ENCODE measurements around the gene GSTA1. TPM values are rescaled to one million over a fixed set of nuclear protein-coding genes. Genes with fewer than 3 reads are reported as not detected.
A peak's percentile ranks its signal among the peaks of the same experiment; 100 is the strongest.
"Not testable (repeated sequence)": the region's sequence is repeated elsewhere in the genome, so short reads cannot be mapped to it uniquely, and the experiment has no call there.

Gene GSTA1
- total RNA-seq (100 to 1,000 TPM in 1 of 6 donors, 10 to 100 TPM in 5; 31.5 to 125 (median 44.5) TPM), polyA plus RNA-seq (10 to 100 TPM; 44.7 to 73.4 TPM)

DNA sequence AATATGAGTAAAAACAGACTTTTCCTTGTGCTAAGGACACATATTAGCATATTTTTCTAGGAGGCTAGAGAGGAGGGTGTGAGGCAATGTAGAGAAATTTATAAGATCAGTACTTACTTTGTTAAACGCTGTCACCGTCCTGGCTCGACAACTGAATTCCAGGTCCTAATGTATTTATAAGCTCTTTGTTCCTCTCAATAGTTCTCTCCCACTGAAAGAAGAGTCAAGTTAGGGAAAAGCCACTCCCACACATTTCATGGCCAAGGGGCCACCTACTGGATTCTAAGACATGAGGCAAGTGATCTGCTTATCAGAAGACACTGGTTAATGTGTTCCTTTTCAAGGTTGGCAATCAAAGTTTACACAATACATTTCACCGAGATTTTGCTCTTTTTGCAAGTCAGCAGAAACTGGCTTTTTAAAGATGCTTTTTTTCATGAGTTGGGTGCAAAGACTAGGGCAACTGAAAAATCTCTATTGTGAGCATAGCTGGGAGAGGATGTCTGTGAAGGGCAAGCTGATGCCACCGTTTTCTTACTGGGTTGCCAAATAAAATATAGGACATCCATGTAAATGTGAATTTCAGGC lies at the start of gene GSTA1:
Gene GSTA1 (minus strand): TSS at position 149 of the 588 bp plus-strand sequence. CDS start 4,549 bp downstream, outside the sequence.
- H3K36me3 ChIP-seq; DNase-seq; intact Hi-C loops (cut with DNase I); H3K9me3 ChIP-seq; FAIRE-seq; H3K27me3 ChIP-seq: not testable (repeated sequence)
- ATAC-seq, result peak; percentile 83 to 93 (median 84)
- H3K4me3 ChIP-seq, result peak within 1 kb of the TSS in 3 of 4 donors; percentile 2 to 29 (median 21)
- H3K27ac ChIP-seq, result peak within 1 kb of the TSS in 2 of 4 donors; percentile 6 to 54
- WGBS, 2 donors, result 8 to 11% methylated on average over 5 of the region's 5 CpGs
- peaks cover 0 to 11% (median 8%) of the 10 kb centered on the region in 3 donors for H3K4me1 ChIP-seq

GRCh38 chr6:52849137-52849536 lies 45.5 kb upstream of the GSTA1 start:
- TF ChIP-seq, protein P1, sequence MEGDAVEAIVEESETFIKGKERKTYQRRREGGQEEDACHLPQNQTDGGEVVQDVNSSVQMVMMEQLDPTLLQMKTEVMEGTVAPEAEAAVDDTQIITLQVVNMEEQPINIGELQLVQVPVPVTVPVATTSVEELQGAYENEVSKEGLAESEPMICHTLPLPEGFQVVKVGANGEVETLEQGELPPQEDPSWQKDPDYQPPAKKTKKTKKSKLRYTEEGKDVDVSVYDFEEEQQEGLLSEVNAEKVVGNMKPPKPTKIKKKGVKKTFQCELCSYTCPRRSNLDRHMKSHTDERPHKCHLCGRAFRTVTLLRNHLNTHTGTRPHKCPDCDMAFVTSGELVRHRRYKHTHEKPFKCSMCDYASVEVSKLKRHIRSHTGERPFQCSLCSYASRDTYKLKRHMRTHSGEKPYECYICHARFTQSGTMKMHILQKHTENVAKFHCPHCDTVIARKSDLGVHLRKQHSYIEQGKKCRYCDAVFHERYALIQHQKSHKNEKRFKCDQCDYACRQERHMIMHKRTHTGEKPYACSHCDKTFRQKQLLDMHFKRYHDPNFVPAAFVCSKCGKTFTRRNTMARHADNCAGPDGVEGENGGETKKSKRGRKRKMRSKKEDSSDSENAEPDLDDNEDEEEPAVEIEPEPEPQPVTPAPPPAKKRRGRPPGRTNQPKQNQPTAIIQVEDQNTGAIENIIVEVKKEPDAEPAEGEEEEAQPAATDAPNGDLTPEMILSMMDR (IDR thresholded peaks at IDR 0.05), result no peak
- Histone ChIP-seq H3K36me3 (no peaks in the 10 kb centered on the region), H3K27ac (no peak overlapping the region), H3K27me3 (no peaks in the 10 kb centered on the region), H3K4me3 (no peak overlapping the region), H3K4me1 (peaks cover 0 to 3% (median 0%) of the 10 kb centered on the region in 3 donors), H3K9me3 (no peaks in the 10 kb centered on the region)
- DNase-seq, result no peak
- FAIRE-seq, result no peak
- ATAC-seq, result no peak
- 92 to 93% methylated on average over 4 of the region's 4 CpGs for WGBS, 2 donors
- intact Hi-C loops (cut with DNase I), result no loop called here

DNA sequence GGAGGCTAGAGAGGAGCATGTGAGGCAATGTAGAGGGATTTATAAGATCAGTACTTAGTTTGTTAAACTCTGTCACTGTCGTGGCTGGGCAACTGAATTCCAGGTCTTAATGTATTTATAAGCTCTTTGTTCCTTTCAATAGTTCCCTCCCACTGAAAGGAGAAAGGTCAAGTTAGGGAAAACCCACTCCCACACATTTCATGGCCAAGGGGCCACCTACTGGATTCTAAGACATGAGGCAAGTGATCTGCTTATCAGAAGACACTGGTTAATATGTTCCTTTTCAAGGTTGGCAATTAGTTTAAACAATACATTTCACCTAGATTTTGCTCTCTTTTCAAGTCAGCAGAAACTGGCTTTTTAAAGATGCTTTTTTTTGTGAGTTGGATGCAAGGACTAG lies 42.4 kb upstream of the GSTA1 start:
- DNase-seq, result no peak
- intact Hi-C loops (cut with DNase I), result no loop called here
- ATAC-seq, result peak in 3 of 4 donors; percentile 66 to 84 (median 78)
- H3K36me3 ChIP-seq, result no peaks in the 10 kb centered on the region
- TF ChIP-seq, protein P1 (IDR thresholded peaks at IDR 0.05), result no peak
- 9 to 25% methylated on average over 1 of the region's 1 CpG for WGBS, 2 donors
- no peak for FAIRE-seq
- no peaks in the 10 kb centered on the region for H3K9me3 ChIP-seq
- H3K4me1 ChIP-seq, result peaks cover 0 to 3% (median 0%) of the 10 kb centered on the region in 3 donors
- no peak overlapping the region for H3K27ac ChIP-seq
- H3K27me3 ChIP-seq, result no peaks in the 10 kb centered on the region
- H3K4me3 ChIP-seq, result no peak overlapping the region

GRCh38 chr6:52843605-52844004 lies 40.0 kb upstream of the GSTA1 start:
- no peak for DNase-seq
- no peak overlapping the region for H3K4me3 ChIP-seq
- H3K9me3 ChIP-seq, result no peaks in the 10 kb centered on the region
- no peaks in the 10 kb centered on the region for H3K27me3 ChIP-seq
- WGBS, 2 donors, result 71 to 77% methylated on average over 4 of the region's 4 CpGs
- ATAC-seq, result no peak
- TF ChIP-seq, protein P1 (IDR thresholded peaks at IDR 0.05), result no peak
- H3K36me3 ChIP-seq, result no peaks in the 10 kb centered on the region
- no peak for FAIRE-seq
- intact Hi-C loops (cut with DNase I), result no loop called here
- peaks cover 0 to 3% (median 0%) of the 10 kb centered on the region in 3 donors for H3K4me1 ChIP-seq
- H3K27ac ChIP-seq, result no peak overlapping the region

DNA sequence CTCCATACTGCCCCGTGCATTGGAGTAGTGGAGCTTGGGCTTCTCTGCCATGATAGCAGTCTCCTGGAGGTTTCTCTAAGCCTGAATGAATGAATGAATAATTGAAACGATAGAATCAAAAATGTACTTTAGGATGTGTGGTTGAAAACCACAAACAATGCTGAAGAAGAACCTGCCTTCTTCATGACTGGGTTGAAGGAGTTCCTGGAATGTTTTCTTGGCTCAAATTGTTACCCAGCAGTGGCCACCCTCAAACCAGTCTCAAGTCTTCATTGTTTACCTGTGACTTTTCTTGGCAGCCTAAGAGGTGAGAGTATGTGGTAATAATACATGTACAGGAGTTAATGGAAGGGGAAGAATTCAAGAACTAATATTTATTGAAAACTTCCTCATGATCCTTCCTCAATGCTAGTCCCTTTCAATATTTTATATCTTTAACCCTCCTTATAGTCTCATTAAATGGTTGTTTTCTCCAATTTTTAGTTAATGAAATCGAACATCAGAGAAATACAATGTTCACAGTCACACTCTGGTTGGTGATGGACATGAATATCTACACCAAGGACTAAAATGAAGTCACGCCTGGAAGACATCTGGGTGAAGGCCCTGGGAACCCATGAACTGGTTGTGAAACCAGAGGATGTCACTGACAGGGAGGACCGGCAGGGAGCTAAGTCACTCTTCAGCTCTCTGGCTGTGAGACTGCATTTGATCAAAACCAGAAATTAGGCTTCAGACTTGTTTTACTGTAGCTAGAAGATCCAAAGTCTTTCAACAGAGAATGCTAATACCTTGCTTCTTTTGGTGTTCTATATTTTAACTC lies 37.4 kb upstream of the GSTA1 start, which contains the start of gene GSTA5:
Gene GSTA5 (minus strand): TSS at position 51 of the 823 bp plus-strand sequence.
- Histone ChIP-seq H3K9me3 (no peaks in the 10 kb centered on the region), H3K4me3 (no peak within 1 kb of the TSS), H3K27me3 (no peaks in the 10 kb centered on the region), H3K36me3 (no peaks in the 10 kb centered on the region), H3K4me1 (no peaks in the 10 kb centered on the region), H3K27ac (no peak within 1 kb of the TSS)
- FAIRE-seq, result no peak
- no peak for DNase-seq
- intact Hi-C loops (cut with DNase I), result no loop called here
- peak in 2 of 4 donors; percentile 50 to 60 for ATAC-seq
- TF ChIP-seq, protein P1 (IDR thresholded peaks at IDR 0.05), result no peak
- 80 to 86% methylated on average over 5 of the region's 5 CpGs for WGBS, 2 donors

All from pancreas (tissue), 10 donors.